NT2/D1 (cell line): ENCODE data around the gene SNX27.

Experiments used
- SUZ12 ChIP-seq: IDR thresholded peaks from 2 replicates; pipeline ENCODE4 v1.6.1; 2011; ENCODE audit not compliant: insufficient read length, insufficient read depth; ENCODE audit errors: extremely low read depth
- YY1 ChIP-seq: IDR thresholded peaks from 2 replicates; pipeline ENCODE4 v1.6.1; 2011; ENCODE audit not compliant: insufficient read length, insufficient read depth
- ZNF274 ChIP-seq: IDR thresholded peaks from 2 replicates; pipeline ENCODE4 v1.6.1; 2011; ENCODE audit warnings: mild to moderate bottlenecking, low read depth, low read length

DNA sequence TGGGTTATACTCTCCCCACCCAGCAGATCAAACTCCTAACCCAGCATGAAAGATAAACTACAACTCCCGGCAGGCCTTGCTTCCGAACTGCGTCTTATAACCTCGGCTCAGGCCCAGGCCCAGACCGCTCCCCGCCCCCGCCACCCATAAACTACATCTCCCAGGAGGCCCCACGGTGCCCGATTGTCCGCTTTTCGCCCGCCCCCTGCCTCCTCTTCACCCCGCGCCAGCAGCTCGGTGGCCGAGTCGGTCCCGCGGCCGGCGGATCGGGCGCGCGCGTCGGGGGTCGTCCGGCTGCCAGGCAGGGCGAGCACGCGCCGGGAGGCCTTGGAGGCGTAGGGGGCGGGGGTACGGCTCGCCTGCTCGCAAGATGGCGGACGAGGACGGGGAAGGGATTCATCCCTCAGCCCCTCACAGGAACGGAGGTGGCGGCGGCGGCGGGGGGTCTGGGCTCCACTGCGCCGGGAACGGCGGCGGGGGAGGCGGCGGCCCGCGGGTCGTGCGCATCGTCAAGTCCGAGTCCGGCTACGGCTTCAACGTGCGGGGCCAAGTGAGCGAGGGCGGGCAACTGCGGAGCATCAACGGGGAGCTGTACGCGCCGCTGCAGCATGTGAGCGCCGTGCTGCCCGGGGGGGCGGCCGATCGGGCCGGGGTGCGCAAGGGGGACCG, at the start of gene SNX27:
- TF ChIP-seq ZNF274 (no peak), SUZ12 (no peak), YY1 (peak; percentile 78)
